Calu3 (cell line): ENCODE data around the gene PHF19. TPM values are rescaled to one million over a fixed set of nuclear protein-coding genes. Genes with fewer than 3 reads are reported as not detected.

ENCODE experiments used
- BruUV-seq: library from RNA; stranded (reverse); fragments of 400-500 nt; replicated peaks from 2 replicates; lab custom pipeline; 2021; lab: Mats Ljungman, UMichigan
- CTCF ChIA-PET: fragments of 300-600 bp; sonication (Branson Sonifier 250); formaldehyde crosslinking; loops from one replicate; lab custom pipeline; 2022; ENCODE audit warnings: antibody characterized with exemption; lab: Charles Lee
- DNase-seq: peaks from one replicate; pipeline ENCODE4 v3.0.0; 2022
- H3K27ac Mint-ChIP-seq: one replicate; pipeline ENCODE4 v1.8.0; 2022; ENCODE audit warnings: mixed read lengths; ENCODE audit not compliant: unreplicated experiment
- H3K27me3 Mint-ChIP-seq: one replicate; pipeline ENCODE4 v1.8.0; 2022; ENCODE audit warnings: mixed read lengths; ENCODE audit not compliant: unreplicated experiment
- H3K36me3 Mint-ChIP-seq: one replicate; pipeline ENCODE4 v1.8.0; 2022; ENCODE audit warnings: mild to moderate bottlenecking, moderate library complexity, mixed read lengths; ENCODE audit not compliant: insufficient read depth, unreplicated experiment
- H3K4me1 Mint-ChIP-seq: one replicate; pipeline ENCODE4 v1.8.0; 2022; ENCODE audit warnings: mild to moderate bottlenecking, low read depth, mixed read lengths; ENCODE audit not compliant: unreplicated experiment
- H3K4me3 Mint-ChIP-seq: one replicate; pipeline ENCODE4 v1.8.0; 2022; ENCODE audit warnings: mild to moderate bottlenecking, low read depth, moderate library complexity, mixed read lengths; ENCODE audit not compliant: unreplicated experiment
- H3K9me3 Mint-ChIP-seq: one replicate; pipeline ENCODE4 v1.8.0; 2022; ENCODE audit warnings: low read depth, mixed read lengths; ENCODE audit not compliant: unreplicated experiment
- intact Hi-C: fragments of 100-400 bp; cut with micrococcal nuclease; formaldehyde crosslinking; loops from one replicate; pipeline ENCODE4 v1.10.0; 2022; ENCODE audit not compliant: unreplicated experiment
- total RNA-seq: library from RNA; stranded (reverse); gene quantifications from 2 replicates; pipeline ENCODE4 v1.2.3, GENCODE V29; 2022
- TF ChIP-seq, protein P1 (sequence below): fragments of 200-600 bp; IDR thresholded peaks from one replicate; pipeline ENCODE4 v1.8.0; 2022; ENCODE audit warnings: antibody characterized with exemption; ENCODE audit not compliant: unreplicated experiment

The PHF19 gene
- total RNA-seq, 1 experiment from 2014 or later, result 44.5 TPM

DNA sequence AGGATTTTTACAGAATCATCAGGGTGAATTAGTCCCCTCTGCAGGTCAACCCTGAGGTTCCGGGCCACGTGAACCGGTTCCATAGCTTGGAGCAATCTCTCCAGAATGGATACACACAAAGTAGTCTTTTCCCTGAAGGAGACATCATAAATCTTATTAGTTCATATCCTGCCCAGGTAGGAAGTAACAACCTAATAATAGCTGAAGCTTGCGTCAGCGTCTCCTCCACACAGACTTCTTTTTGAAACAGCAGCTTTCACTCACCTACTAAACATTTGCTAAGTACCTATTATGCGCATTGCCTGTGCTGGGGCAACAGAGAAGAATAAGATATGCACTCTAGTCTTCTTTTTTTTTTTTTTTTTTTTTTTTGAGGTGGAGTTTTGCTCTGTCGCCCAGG is 43.7 kb downstream of the PHF19 start:
- no peak overlapping the region for H3K27ac Mint-ChIP-seq
- no peaks in the 10 kb centered on the region for H3K9me3 Mint-ChIP-seq
- H3K27me3 Mint-ChIP-seq, result no peaks in the 10 kb centered on the region
- H3K4me1 Mint-ChIP-seq, result peaks cover under 1% of the 10 kb centered on the region
- no peak overlapping the region for H3K4me3 Mint-ChIP-seq
- peaks cover 9% of the 10 kb centered on the region for H3K36me3 Mint-ChIP-seq
- intact Hi-C loops, result no loop called here
- no TSS peak for BruUV-seq
- DNase-seq, result no peak
- CTCF ChIA-PET, result no interaction called here
- TF ChIP-seq, protein P1, sequence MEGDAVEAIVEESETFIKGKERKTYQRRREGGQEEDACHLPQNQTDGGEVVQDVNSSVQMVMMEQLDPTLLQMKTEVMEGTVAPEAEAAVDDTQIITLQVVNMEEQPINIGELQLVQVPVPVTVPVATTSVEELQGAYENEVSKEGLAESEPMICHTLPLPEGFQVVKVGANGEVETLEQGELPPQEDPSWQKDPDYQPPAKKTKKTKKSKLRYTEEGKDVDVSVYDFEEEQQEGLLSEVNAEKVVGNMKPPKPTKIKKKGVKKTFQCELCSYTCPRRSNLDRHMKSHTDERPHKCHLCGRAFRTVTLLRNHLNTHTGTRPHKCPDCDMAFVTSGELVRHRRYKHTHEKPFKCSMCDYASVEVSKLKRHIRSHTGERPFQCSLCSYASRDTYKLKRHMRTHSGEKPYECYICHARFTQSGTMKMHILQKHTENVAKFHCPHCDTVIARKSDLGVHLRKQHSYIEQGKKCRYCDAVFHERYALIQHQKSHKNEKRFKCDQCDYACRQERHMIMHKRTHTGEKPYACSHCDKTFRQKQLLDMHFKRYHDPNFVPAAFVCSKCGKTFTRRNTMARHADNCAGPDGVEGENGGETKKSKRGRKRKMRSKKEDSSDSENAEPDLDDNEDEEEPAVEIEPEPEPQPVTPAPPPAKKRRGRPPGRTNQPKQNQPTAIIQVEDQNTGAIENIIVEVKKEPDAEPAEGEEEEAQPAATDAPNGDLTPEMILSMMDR, result no peak

DNA sequence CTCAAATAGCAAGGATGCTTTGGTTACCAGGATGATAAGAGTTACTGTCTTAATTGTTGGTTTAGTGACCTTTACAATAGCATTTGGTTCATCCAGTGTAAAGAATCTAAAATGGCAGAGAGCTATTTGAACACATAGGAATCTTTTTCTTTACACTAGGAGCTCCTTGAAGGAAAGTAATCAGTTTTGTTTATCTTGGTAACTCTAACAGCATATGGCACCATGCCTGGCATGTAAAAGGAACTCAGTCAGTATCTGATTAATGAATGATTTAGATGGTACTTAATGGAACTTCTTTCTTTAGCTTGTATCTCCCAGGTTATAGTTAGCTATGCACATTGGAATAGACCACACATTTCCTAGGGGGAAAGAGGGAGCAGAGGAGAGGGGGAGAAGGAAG is 44.2 kb downstream of the PHF19 start:
- no peak overlapping the region for H3K4me3 Mint-ChIP-seq
- intact Hi-C loops, result no loop called here
- no peaks in the 10 kb centered on the region for H3K9me3 Mint-ChIP-seq
- no peak overlapping the region for H3K27ac Mint-ChIP-seq
- no peak for DNase-seq
- TF ChIP-seq, protein P1, result no peak
- no peaks in the 10 kb centered on the region for H3K4me1 Mint-ChIP-seq
- CTCF ChIA-PET, result no interaction called here
- H3K27me3 Mint-ChIP-seq, result no peaks in the 10 kb centered on the region
- no TSS peak for BruUV-seq
- peaks cover 9% of the 10 kb centered on the region for H3K36me3 Mint-ChIP-seq

DNA sequence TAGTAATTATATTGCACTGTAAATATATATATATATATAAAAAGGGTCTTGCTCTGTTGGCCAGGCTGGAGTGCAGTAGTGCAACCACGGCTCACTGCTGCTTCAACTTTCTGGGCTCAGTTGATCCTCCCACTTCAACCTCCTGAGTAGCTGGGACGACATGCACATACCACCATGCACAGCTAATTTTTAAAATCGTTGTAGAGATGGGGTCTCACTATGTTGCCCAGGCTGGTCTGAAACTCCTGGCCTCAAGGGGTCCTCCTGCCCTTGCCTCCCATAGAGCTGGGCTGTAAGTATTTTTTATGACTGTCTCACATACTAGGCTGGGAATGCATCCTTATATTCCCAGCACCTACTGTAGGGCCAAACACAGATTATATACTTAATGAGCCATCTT is 46.1 kb downstream of the PHF19 start:
- H3K4me1 Mint-ChIP-seq, result no peaks in the 10 kb centered on the region
- H3K9me3 Mint-ChIP-seq, result no peaks in the 10 kb centered on the region
- no peaks in the 10 kb centered on the region for H3K27me3 Mint-ChIP-seq
- no peak overlapping the region for H3K4me3 Mint-ChIP-seq
- no peak for DNase-seq
- intact Hi-C loops, result no loop called here
- H3K27ac Mint-ChIP-seq, result no peak overlapping the region
- CTCF ChIA-PET, result no interaction called here
- H3K36me3 Mint-ChIP-seq, result peaks cover 9% of the 10 kb centered on the region
- BruUV-seq, result no TSS peak
- TF ChIP-seq, protein P1, result no peak

DNA sequence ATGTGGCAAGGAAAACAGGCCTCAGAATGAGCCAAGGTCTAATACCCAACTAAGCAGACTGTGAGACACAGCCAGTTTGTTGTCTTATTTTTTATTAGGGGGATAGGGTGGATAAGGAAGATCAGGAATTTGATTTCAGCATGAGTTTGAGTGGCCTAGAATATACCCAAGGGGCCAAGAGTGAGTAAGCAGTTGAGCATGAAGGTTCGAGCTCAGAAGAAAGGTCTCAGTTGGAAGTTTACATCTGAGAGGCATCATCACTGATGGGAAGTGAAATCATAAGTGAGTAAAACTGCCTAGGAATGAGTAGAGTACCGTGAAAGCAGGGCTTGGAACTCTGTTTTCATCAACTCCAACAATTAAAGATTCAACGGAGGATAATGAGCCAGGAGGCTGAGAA is 46.8 kb downstream of the PHF19 start:
- no peak overlapping the region for H3K27ac Mint-ChIP-seq
- no TSS peak for BruUV-seq
- intact Hi-C loops, result no loop called here
- DNase-seq, result no peak
- no peaks in the 10 kb centered on the region for H3K27me3 Mint-ChIP-seq
- H3K9me3 Mint-ChIP-seq, result no peaks in the 10 kb centered on the region
- H3K4me1 Mint-ChIP-seq, result no peaks in the 10 kb centered on the region
- H3K4me3 Mint-ChIP-seq, result no peak overlapping the region
- TF ChIP-seq, protein P1, result no peak
- peaks cover 9% of the 10 kb centered on the region for H3K36me3 Mint-ChIP-seq
- CTCF ChIA-PET, result no interaction called here
